ENCODE results near the gene SLC35A4. TPM values are rescaled to one million over a fixed set of nuclear protein-coding genes. Genes with fewer than 3 reads are reported as not detected.

Gene SLC35A4
- total RNA-seq, 1 donor from 2014 or later, result 60.5 TPM

DNA sequence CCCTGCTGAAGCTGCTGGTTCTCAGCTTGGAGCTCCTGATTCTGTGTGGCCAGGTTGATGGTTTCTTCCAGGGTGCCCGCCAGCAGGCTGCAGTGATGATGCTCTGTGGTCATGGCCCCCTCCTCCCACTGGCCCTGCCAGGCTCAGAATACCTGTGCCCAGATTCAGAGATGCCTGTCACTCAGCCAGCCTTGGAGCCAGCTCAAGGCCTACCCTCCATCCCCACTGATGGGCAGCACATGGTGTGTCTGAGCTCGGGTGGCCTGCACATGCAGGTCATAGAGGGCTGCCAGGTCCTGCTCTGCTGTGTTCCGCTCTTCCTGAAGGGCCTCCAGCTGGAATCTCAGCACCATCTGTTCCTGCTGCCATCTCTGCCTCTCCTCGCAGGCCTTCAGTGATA, 5.4 kb downstream of the SLC35A4 start:
- TF ChIP-seq, protein P1, sequence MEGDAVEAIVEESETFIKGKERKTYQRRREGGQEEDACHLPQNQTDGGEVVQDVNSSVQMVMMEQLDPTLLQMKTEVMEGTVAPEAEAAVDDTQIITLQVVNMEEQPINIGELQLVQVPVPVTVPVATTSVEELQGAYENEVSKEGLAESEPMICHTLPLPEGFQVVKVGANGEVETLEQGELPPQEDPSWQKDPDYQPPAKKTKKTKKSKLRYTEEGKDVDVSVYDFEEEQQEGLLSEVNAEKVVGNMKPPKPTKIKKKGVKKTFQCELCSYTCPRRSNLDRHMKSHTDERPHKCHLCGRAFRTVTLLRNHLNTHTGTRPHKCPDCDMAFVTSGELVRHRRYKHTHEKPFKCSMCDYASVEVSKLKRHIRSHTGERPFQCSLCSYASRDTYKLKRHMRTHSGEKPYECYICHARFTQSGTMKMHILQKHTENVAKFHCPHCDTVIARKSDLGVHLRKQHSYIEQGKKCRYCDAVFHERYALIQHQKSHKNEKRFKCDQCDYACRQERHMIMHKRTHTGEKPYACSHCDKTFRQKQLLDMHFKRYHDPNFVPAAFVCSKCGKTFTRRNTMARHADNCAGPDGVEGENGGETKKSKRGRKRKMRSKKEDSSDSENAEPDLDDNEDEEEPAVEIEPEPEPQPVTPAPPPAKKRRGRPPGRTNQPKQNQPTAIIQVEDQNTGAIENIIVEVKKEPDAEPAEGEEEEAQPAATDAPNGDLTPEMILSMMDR (IDR thresholded peaks at IDR 0.05; ENCODE audit: insufficient read depth, low read length, poor library complexity, severe bottlenecking), result no peak
- no peak for DNase-seq (ENCODE audit: low read depth)
- H3K27me3 ChIP-seq (ENCODE audit: control insufficient read depth, insufficient read depth, low read length), result no peaks in the 10 kb centered on the region
- H3K4me3 ChIP-seq (ENCODE audit: low read depth, low read length), result no peak overlapping the region
- peaks cover 7% of the 10 kb centered on the region for H3K36me3 ChIP-seq (ENCODE audit: control insufficient read depth, insufficient read depth, low read length)

GRCh38 chr5:140570488-140570887, 5.9 kb downstream of the SLC35A4 start:
- no peak for DNase-seq (ENCODE audit: low read depth)
- TF ChIP-seq, protein P1 (IDR thresholded peaks at IDR 0.05; ENCODE audit: insufficient read depth, low read length, poor library complexity, severe bottlenecking), result no peak
- Histone ChIP-seq H3K36me3 (ENCODE audit: control insufficient read depth, insufficient read depth, low read length) (peaks cover 7% of the 10 kb centered on the region), H3K27me3 (ENCODE audit: control insufficient read depth, insufficient read depth, low read length) (no peaks in the 10 kb centered on the region), H3K4me3 (ENCODE audit: low read depth, low read length) (no peak overlapping the region)

GRCh38 chr5:140571105-140571504, 6.5 kb downstream of the SLC35A4 start:
- DNase-seq (ENCODE audit: low read depth), result no peak
- TF ChIP-seq, protein P1 (IDR thresholded peaks at IDR 0.05; ENCODE audit: insufficient read depth, low read length, poor library complexity, severe bottlenecking), result no peak
- no peak overlapping the region for H3K4me3 ChIP-seq (ENCODE audit: low read depth, low read length)
- peaks cover 7% of the 10 kb centered on the region for H3K36me3 ChIP-seq (ENCODE audit: control insufficient read depth, insufficient read depth, low read length)
- H3K27me3 ChIP-seq (ENCODE audit: control insufficient read depth, insufficient read depth, low read length), result no peaks in the 10 kb centered on the region

DNA sequence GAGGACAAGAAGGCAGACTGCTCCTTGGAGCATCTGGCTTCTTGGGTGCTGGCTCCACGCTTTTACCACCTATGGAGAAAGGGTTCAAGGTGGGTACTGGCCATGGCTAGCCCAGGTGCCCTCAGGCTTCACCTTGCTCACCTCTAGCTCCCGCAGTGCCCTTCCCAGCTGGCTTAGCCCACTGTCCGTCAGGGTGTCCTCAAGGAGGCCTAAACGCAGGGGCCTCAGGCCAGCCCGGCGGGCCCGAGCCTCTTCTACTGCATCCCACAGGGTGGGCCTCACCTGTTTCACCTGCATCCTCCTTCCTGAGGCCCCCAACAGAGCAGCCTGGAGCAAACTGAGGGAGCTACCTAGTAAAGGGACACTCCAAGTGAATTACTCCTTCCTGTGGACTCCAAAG, 9.1 kb downstream of the SLC35A4 start:
- H3K36me3 ChIP-seq (ENCODE audit: control insufficient read depth, insufficient read depth, low read length), result no peaks in the 10 kb centered on the region
- H3K4me3 ChIP-seq (ENCODE audit: low read depth, low read length), result no peak overlapping the region
- H3K27me3 ChIP-seq (ENCODE audit: control insufficient read depth, insufficient read depth, low read length), result no peaks in the 10 kb centered on the region
- TF ChIP-seq, protein P1 (IDR thresholded peaks at IDR 0.05; ENCODE audit: insufficient read depth, low read length, poor library complexity, severe bottlenecking), result no peak
- DNase-seq (ENCODE audit: low read depth), result no peak

DNA sequence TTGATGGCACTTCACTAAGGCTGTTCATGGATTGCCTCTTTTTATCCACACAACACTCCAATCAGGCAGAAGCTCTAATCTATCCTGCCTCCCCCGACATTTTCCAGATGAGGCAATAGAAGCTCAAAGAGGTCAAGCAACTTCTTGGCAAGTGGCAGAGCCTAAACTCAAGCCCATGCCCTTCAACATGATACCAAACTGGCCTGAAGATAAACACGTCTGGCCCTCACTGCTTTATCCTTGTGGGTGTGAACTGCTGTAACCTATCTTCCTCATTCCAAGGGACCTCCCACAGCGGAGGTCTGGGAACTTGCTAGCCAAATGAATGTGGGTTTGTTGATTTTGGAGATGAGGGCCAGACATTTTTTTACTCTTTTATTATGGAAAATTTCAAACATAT, 9.5 kb downstream of the SLC35A4 start:
- no peak for DNase-seq (ENCODE audit: low read depth)
- TF ChIP-seq, protein P1 (IDR thresholded peaks at IDR 0.05; ENCODE audit: insufficient read depth, low read length, poor library complexity, severe bottlenecking), result no peak

GRCh38 chr5:140575309-140575708, 10.7 kb downstream of the SLC35A4 start:
- Histone ChIP-seq H3K36me3 (ENCODE audit: control insufficient read depth, insufficient read depth, low read length) (no peaks in the 10 kb centered on the region), H3K27me3 (ENCODE audit: control insufficient read depth, insufficient read depth, low read length) (no peaks in the 10 kb centered on the region), H3K4me3 (ENCODE audit: low read depth, low read length) (no peak overlapping the region)
- DNase-seq (ENCODE audit: low read depth), result no peak
- TF ChIP-seq, protein P1 (IDR thresholded peaks at IDR 0.05; ENCODE audit: insufficient read depth, low read length, poor library complexity, severe bottlenecking), result peak; percentile 43

More for the DNA sequence above, 9.5 kb downstream of the SLC35A4 start:
- Histone ChIP-seq H3K4me3 (ENCODE audit: low read depth, low read length) (no peak overlapping the region), H3K27me3 (ENCODE audit: control insufficient read depth, insufficient read depth, low read length) (no peaks in the 10 kb centered on the region), H3K36me3 (ENCODE audit: control insufficient read depth, insufficient read depth, low read length) (no peaks in the 10 kb centered on the region)
